ENCODE data around the gene FHOD1. TPM values are rescaled to one million over a fixed set of nuclear protein-coding genes. Genes with fewer than 3 reads are reported as not detected.

The FHOD1 gene
- total and polyA plus RNA-seq, 7 donors, result 4.8 to 25.2 (median 9.2) TPM

DNA sequence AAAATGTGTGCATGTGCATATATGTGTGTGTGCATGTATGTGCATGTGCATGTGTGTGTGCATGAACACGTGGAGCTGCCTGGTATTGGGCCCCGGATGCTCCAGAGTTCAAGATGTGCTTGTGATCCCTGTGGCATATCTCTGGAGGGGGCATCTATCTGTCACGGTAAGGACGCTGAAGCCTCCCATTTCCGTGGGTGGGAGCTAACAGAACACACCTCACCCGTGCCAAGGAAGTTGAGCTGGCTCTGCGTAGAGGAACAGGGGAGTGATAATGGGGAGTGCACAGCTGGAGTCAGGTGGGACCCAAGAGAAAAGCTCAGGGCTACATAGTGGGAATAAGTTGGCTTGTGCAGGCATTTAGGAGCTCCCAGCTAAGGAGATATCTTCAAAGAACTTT is 35.6 kb downstream of the FHOD1 start:
- WGBS, 2 donors, result 88% methylated on average over 7 of the region's 7 CpGs
- H3K36me3 ChIP-seq, result peaks cover 0 to 4% (median 0%) of the 10 kb centered on the region in 4 donors

DNA sequence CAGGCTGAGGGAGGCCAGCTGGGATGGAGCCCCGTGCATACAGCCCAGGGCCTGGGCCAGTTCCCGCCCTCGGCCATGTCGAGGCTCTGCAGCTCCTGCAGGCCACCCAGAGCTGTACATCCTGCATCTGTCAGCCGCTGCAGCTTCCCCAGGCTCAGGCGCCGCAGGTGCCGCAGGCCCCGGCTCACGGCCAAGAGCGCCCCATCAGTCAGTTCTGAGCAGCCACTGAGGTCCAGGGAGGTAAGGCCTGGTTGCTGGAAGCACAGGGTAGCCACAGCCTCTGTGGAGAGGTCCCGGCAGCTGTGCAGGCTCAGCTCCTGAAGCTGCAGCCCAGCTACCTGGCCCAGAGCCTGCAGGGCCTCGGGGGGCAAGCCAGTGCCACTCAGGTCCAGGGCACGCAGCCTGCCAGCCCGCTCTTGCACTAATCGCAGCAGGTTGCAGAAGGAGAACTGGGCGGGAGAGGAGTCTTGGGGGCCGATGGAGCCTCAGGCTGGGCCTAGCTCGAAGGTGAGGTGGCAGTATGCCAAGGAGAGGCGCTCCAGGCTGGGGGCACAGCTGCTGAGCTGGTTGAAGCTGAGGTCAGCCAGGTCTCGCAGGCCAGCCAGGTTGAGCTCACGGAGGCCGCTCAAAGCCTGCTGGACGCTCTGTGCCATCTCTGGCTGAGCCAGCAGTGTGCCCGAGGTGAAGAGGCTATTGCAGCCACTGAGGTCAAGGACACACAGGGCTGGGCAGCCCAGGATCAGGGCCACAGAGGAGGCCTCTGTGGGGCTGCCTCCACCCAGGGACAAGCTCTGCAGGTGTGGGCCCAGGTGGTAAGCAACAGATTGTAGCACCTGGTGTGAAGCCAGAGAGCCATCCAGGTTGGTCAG is 37.0 kb downstream of the FHOD1 start:
- no peak overlapping the region for H3K4me3 ChIP-seq
- intact Hi-C loops (cut with DNase I), result no loop called here
- DNase-seq, result no peak
- peaks cover 0 to 4% (median 0%) of the 10 kb centered on the region in 4 donors for H3K36me3 ChIP-seq
- no peaks in the 10 kb centered on the region for H3K9me3 ChIP-seq
- WGBS, 2 donors, result 91% methylated on average over 25 of the region's 25 CpGs
- TF ChIP-seq POLR2AphosphoS5 (IDR thresholded peaks at IDR 0.05) (no peak), EP300 (IDR thresholded peaks at IDR 0.05) (no peak), POLR2A (IDR thresholded peaks at IDR 0.05) (no peak)
- TF ChIP-seq, protein P1, sequence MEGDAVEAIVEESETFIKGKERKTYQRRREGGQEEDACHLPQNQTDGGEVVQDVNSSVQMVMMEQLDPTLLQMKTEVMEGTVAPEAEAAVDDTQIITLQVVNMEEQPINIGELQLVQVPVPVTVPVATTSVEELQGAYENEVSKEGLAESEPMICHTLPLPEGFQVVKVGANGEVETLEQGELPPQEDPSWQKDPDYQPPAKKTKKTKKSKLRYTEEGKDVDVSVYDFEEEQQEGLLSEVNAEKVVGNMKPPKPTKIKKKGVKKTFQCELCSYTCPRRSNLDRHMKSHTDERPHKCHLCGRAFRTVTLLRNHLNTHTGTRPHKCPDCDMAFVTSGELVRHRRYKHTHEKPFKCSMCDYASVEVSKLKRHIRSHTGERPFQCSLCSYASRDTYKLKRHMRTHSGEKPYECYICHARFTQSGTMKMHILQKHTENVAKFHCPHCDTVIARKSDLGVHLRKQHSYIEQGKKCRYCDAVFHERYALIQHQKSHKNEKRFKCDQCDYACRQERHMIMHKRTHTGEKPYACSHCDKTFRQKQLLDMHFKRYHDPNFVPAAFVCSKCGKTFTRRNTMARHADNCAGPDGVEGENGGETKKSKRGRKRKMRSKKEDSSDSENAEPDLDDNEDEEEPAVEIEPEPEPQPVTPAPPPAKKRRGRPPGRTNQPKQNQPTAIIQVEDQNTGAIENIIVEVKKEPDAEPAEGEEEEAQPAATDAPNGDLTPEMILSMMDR (IDR thresholded peaks at IDR 0.05), result no peak
- H3K27me3 ChIP-seq, result no peaks in the 10 kb centered on the region
- no peak overlapping the region for H3K27ac ChIP-seq
- no peaks in the 10 kb centered on the region for H3K4me1 ChIP-seq

More for the DNA sequence above, 35.6 kb downstream of the FHOD1 start:
- Histone ChIP-seq H3K9me3 (no peaks in the 10 kb centered on the region), H3K4me1 (no peaks in the 10 kb centered on the region), H3K27me3 (no peaks in the 10 kb centered on the region), H3K4me3 (no peak overlapping the region), H3K27ac (no peak overlapping the region)
- DNase-seq, result no peak
- no peak for TF ChIP-seq POLR2AphosphoS5 (IDR thresholded peaks at IDR 0.05)
- TF ChIP-seq EP300 (IDR thresholded peaks at IDR 0.05), result no peak
- TF ChIP-seq, protein P1 (IDR thresholded peaks at IDR 0.05), result no peak
- TF ChIP-seq POLR2A (IDR thresholded peaks at IDR 0.05), result no peak
- intact Hi-C loops (cut with DNase I), result no loop called here

DNA sequence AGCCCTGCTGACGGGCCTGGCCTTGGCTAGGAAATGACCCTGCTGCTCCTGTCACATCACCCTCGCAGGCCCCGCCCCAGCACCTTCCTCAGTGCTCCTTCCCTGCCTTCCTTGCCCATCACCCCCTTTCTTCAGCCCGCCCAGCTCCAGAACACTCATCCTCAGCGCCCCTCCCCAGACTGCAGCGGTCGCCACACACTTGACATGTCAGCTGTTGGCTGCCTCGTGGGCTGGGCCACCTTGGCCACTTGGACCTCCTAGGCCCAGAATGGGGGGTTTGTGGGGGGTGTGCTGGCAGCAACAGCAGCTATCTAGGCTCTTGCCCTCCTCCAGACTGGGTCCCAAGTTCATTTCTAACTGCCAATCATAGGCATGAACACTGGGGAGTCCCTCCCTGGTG is 37.7 kb downstream of the FHOD1 start:
- Histone ChIP-seq H3K9me3 (no peaks in the 10 kb centered on the region), H3K4me3 (no peak overlapping the region), H3K4me1 (no peaks in the 10 kb centered on the region), H3K27ac (no peak overlapping the region), H3K27me3 (no peaks in the 10 kb centered on the region), H3K36me3 (peaks cover 0 to 4% (median 0%) of the 10 kb centered on the region in 4 donors)
- intact Hi-C loops (cut with DNase I), result no loop called here
- no peak for TF ChIP-seq POLR2AphosphoS5 (IDR thresholded peaks at IDR 0.05)
- no peak for TF ChIP-seq EP300 (IDR thresholded peaks at IDR 0.05)
- TF ChIP-seq, protein P1 (IDR thresholded peaks at IDR 0.05), result no peak
- TF ChIP-seq POLR2A (IDR thresholded peaks at IDR 0.05), result no peak
- 88% methylated on average over 8 of the region's 8 CpGs for WGBS, 2 donors
- DNase-seq, result no peak

DNA sequence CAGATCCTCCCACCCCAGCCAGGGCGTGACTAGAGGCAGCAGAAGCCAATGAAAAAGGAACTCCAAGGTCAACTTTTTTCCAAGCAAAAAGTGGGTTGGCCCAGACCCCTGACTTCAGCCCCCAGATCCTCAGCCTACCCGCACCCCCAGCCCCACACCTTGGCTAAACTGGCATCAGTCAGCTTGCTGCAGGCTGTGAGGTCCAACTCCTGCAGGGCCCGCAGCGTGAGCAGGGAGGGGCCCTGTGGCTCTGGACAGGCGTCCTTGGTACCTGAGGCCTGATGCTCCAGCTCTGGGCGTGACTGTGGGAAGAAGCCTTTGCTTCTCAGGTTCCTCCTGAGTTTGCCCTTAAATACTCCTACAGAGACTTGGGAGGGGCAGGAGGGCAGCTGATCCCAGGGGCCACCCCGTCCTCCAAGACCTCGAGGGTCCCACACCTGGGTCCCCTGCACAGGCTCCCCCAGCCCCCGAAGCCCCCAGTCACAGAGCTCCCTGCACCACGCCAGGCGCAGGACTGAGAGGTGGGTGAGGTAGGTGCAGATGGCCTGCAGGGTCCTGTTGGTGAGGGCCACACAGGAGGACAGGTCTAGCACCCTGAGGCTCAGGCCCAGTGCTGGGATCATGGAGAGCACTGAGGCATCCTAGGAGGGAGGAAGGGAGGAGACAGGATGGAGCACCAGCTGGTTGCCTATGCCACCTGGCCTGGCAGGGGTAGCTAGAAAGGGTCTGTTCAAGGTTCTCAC is 39.0 kb downstream of the FHOD1 start:
- no peak for TF ChIP-seq EP300 (IDR thresholded peaks at IDR 0.05)
- TF ChIP-seq POLR2AphosphoS5 (IDR thresholded peaks at IDR 0.05), result no peak
- TF ChIP-seq, protein P1 (IDR thresholded peaks at IDR 0.05), result no peak
- no peak for TF ChIP-seq POLR2A (IDR thresholded peaks at IDR 0.05)
- Histone ChIP-seq H3K27me3 (no peaks in the 10 kb centered on the region), H3K4me1 (no peaks in the 10 kb centered on the region), H3K36me3 (peaks cover 0 to 4% (median 0%) of the 10 kb centered on the region in 4 donors), H3K4me3 (no peak overlapping the region), H3K27ac (no peak overlapping the region), H3K9me3 (no peaks in the 10 kb centered on the region)
- no peak for DNase-seq
- intact Hi-C loops (cut with DNase I), result no loop called here
- 61 to 87% methylated on average over 11 of the region's 11 CpGs for WGBS, 2 donors
